ENCODE data around the gene CALB2. TPM values are rescaled to one million over a fixed set of nuclear protein-coding genes. Genes with fewer than 3 reads are reported as not detected.

The CALB2 gene
- total RNA-seq, 1 experiment from 2014 or later: 0.85 TPM

DNA sequence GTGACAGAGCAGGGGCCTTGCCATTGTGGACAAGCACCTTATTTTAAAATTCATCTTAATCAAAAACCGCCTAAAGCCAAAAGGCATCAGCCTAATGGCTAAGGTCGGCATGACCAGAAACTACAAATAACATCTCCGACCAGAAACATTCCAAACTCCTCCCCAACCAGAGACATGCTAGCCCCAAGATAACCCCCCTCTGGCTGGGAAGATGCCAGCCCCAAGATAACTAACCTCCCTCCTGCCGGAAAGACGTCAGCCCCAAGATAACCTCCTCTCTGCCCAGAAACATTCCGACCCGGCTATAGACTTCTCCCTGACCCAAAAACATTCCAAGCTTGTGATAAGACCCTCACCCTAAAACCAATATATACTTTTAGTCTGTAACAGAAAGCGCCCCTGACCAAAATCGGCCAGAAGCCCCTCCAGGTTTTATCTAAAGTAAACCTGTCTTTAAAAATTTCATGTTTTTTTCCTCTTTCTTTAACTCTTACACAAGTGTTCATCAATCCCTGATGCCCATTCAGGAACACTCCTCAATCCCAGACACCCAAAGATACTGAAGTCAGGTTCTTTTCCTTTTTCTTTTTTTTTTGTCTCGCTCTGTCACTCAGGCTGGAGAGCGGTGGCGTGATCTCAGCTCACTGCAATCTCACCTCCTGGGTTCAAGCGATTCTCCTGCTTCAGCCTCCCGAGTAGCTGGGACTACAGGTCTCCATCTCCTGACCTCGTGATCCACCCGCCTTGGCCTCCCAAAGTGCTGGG lies 50.7 kb downstream of the CALB2 start:
- WGBS (ENCODE audit: extremely low coverage, insufficient read length, low lambda C conversion rate): no CpG with 5 or more reads among the region's 16 CpGs

More for the DNA sequence above, 50.7 kb downstream of the CALB2 start:
- H3K9ac ChIP-seq (ENCODE audit: extremely low read depth, insufficient read length, low read length): no peak overlapping the region
- peaks cover 25% of the 10 kb centered on the region for H3K27me3 Mint-ChIP-seq (ENCODE audit: low read depth)
- H3K23me2 ChIP-seq (ENCODE audit: insufficient read length, low read depth, low read length, poor library complexity, severe bottlenecking): peaks cover 6% of the 10 kb centered on the region
- no peak overlapping the region for H3K27ac ChIP-seq (ENCODE audit: insufficient read length, low read depth, low read length)
- H3K4me1 Mint-ChIP-seq: peaks cover 8 to 9% of the 10 kb centered on the region in 2 experiments
- no peak overlapping the region for H4K5ac ChIP-seq (ENCODE audit: insufficient read length, low read depth, low read length)
- H3K9me3 Mint-ChIP-seq: peaks cover 10 to 12% of the 10 kb centered on the region in 2 experiments; a peak in 4 of 5 replicates
- no peak overlapping the region for H2BK20ac ChIP-seq (ENCODE audit: low read depth, low read length, poor library complexity, severe bottlenecking)
- no peak overlapping the region for H4K91ac ChIP-seq (ENCODE audit: insufficient read length, low read depth, low read length)
- no peak overlapping the region for H3K27ac Mint-ChIP-seq
- H4K8ac ChIP-seq (replicated peaks; ENCODE audit: insufficient read length, low read depth, low read length): no peak overlapping the region
- no peak overlapping the region for H3K56ac ChIP-seq (ENCODE audit: insufficient read length, low read depth, low read length)
- H2BK15ac ChIP-seq (ENCODE audit: low read depth, low read length): no peak overlapping the region
- DNase-seq: no peak
- no peak overlapping the region for H3K4me3 Mint-ChIP-seq
- H2BK12ac ChIP-seq (ENCODE audit: insufficient read length, low read depth, low read length): no peak overlapping the region
- H4K20me1 ChIP-seq (ENCODE audit: control insufficient read depth, insufficient read depth, insufficient read length): no peaks in the 10 kb centered on the region
- no peak overlapping the region for H3T11ph ChIP-seq (ENCODE audit: low read length)
- no peak overlapping the region for H2AFZ ChIP-seq (ENCODE audit: low read length)
- TF ChIP-seq, protein P1, sequence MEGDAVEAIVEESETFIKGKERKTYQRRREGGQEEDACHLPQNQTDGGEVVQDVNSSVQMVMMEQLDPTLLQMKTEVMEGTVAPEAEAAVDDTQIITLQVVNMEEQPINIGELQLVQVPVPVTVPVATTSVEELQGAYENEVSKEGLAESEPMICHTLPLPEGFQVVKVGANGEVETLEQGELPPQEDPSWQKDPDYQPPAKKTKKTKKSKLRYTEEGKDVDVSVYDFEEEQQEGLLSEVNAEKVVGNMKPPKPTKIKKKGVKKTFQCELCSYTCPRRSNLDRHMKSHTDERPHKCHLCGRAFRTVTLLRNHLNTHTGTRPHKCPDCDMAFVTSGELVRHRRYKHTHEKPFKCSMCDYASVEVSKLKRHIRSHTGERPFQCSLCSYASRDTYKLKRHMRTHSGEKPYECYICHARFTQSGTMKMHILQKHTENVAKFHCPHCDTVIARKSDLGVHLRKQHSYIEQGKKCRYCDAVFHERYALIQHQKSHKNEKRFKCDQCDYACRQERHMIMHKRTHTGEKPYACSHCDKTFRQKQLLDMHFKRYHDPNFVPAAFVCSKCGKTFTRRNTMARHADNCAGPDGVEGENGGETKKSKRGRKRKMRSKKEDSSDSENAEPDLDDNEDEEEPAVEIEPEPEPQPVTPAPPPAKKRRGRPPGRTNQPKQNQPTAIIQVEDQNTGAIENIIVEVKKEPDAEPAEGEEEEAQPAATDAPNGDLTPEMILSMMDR (conservative IDR thresholded peaks at IDR 0.05): no peak
- no peaks in the 10 kb centered on the region for H3K79me2 ChIP-seq (ENCODE audit: insufficient read depth, low read length)
- H3K36me3 Mint-ChIP-seq (ENCODE audit: insufficient read depth in 1 of 3, low read depth in 3 of 3): peaks cover 0 to 5% (median under 1%) of the 10 kb centered on the region in 3 experiments; a peak in 2 of 7 replicates
- H3K4me1 ChIP-seq (ENCODE audit: insufficient read depth, low read length): no peaks in the 10 kb centered on the region
- H3K14ac ChIP-seq (ENCODE audit: insufficient read depth, low read length): no peak overlapping the region
- no peak overlapping the region for H2BK5ac ChIP-seq (ENCODE audit: insufficient read length, low read length)
- no peaks in the 10 kb centered on the region for H3K9me3 ChIP-seq (ENCODE audit: control insufficient read depth, low read depth, low read length)
- H3K79me1 ChIP-seq (ENCODE audit: insufficient read depth, low read depth, low read length, poor library complexity, severe bottlenecking): no peaks in the 10 kb centered on the region
- H3K4me2 ChIP-seq (ENCODE audit: insufficient read depth, insufficient read length, low read length): no peak overlapping the region
- no peak overlapping the region for H2AK5ac ChIP-seq (ENCODE audit: insufficient read length, low read length)
- no peak overlapping the region for H3K18ac ChIP-seq (ENCODE audit: insufficient read length, low read depth, low read length)
- no peak overlapping the region for H2BK120ac ChIP-seq (ENCODE audit: low read depth, low read length, poor library complexity, severe bottlenecking)
- H3K27me3 ChIP-seq (ENCODE audit: insufficient read depth, low read length): no peaks in the 10 kb centered on the region
- no peak overlapping the region for H3K23ac ChIP-seq (ENCODE audit: insufficient read length, low read depth, low read length)
- no peak overlapping the region for H3K4ac ChIP-seq (ENCODE audit: low read depth, low read length)
